Measurements from ENCODE around the gene DGKZ. TPM values are rescaled to one million over a fixed set of nuclear protein-coding genes. Genes with fewer than 3 reads are reported as not detected.
A peak's percentile ranks its signal among the peaks of the same experiment; 100 is the strongest.

DGKZ gene
- total RNA-seq, 1 donor from 2014 or later = 32.1 TPM

DNA sequence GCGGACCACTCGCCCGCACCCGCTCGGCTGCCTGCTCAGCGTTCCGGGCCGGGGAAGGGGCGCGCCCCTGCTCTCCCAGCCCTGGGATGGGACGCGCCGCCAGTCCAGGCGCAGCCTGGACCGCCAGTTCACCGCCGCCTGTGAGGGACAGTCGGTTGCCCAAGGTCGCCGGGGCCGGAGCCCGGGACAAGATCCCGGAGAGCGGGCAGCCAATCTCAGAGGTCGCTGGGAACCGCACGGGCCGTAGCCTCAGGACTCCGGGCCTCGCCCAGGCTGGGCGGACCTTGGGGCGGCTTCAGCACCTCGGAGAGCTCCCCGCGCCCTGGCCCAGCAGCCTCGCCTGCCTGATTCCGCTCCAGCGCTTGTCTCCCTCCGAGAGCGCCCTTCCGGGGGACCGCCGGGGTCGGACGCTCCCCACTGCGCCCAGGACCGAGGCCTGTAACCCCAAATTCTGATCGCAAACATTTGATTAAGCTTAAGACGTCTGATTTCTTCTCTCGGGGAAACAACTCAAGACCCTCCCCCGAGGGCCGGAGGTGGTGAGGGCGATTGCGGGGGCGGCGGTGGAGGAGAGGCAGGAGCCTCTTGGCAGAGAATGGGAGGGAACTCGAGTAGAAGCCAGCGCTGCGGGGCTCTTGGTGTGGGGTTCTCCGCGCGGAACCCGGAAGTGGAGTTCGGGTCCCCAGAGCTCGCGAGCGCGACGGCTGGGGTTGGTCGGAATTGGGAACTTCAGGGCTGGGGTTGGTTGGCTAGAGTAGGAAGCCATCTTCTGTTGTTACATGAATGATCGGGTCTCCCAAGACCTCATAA, 45.4 kb downstream of the DGKZ start:
- peak; percentile 32 for DNase-seq (ENCODE audit: low read depth)

DNA sequence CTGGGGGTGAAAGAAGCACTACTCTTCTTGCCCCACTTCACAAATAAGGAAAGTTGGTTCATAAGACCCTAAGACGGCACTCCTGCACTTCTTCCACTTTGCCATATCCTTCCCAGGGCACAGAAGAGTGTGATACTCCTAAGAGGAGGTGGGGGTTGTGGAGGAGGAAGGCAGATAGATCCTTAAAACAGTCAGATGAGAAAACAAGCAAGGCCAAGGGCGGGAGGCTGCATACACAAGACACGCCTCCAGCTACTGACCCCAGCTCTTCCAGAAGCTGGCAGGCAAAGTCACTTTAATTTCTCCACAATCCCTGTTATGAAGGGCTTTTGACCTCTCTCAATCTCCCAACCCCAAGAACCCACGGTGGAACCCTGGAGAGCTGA, 46.0 kb downstream of the DGKZ start:
- DNase-seq (ENCODE audit: low read depth) = no peak

DNA sequence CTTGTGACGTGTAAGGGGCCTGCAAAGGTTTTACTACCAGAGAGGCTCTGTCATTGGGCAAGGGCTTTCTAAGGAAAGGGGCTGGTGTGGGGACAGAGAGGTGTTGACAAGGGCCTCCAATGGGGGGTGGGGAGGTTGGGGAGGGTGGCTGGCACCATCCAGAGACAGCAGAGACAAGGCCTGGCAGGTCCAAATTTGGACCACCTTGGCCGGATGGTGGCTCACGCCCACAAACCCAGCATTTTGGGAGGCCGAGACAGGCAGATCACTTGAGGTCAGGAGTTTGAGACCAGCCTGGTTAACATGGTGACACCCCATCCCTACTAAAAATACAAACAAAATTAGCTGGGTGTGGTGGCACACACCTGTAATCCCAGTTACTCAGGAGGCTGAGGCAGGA, 46.5 kb downstream of the DGKZ start:
- DNase-seq (ENCODE audit: low read depth) = no peak

DNA sequence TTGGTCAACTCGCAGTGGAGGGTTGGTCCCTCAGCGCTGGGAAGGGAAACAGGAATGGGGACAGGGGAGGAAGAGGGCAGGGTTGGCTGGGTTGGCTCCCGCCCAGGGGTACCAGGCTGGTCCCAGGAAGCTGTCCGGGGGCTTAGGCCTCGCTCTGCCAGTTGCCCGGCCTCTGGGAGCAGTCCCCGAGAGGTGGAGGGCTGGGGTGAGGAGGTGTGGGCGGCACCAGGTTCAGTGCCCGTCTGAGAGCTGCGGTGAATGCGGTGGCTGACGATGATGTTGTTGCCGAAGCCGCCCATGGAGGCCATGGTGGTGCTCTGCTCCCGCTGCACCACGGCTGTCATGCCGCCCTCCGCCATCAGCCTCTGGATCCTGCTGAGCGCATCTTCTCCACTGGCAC, 50.3 kb downstream of the DGKZ start:
- no peak for DNase-seq (ENCODE audit: low read depth)

DNA sequence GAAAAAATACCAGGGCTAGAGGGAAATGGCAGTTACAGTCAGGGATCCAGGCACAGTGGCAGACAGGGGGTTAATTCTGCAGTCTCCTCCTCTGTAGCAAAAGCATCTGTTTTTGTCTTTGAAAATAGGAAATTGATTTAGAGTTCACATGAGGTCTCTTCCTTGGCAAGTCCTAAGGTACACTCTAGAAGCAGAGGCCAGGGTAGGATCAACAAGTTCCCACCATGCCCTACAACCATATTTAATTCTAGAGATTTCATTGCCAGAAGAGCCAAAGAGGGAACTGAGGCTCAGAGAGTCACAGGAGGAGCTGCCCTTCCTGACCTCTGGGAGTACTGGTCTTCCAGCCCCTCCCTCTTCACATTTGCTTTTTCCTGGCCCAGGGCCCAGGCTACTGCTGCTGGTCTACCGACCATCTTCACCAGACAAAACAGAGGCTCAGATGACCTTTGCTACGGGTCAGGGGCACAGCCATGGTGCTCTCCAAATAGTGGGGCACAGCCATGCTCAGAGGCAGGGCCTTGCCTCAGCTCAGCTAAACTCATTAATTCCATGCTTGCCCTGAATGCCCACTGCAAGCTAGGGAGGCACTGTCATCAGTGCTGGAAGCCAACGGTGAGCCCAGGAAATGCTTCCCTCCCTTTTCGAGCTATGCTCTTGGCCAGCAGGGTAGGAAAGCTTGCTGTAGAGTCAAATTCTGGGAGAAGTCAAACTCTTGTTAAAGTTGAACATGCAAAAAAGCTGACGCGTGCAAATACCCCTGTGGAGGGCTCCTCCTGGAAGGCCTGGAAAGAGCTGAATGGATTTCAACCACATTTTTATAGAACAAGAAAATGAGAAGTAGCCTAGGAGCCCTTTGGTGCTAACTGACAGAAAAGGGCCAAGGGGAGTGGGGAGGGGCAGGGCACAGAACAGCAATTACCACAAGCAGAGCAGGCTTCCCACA, 56.0 kb downstream of the DGKZ start:
- no peak for DNase-seq (ENCODE audit: low read depth)

DNA sequence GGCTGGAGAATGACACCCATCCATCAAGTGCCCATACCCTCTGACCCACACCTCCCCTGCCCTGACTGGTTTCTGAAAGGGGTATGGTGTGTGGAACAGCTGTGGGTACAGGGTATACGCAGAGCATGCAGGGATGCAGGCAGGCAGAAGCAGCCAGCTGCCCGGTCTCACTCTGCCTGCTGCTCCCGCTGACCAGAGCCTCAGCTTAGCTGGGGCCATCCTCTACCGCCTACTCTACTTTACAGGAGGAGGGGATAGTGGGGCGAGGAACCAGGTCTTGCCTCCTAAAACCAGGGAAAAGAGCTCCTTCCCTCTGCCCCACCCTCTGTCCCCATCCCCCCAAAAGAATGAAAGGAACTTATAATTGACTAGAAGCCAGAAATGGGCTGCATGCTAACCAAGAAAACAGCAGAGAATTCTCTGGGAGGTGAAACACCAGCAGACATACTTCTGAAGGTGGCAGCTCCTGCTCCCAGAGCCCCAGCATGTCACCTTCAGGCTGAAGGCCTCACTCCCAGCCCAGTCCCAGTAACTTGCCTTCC, 57.3 kb downstream of the DGKZ start:
- DNase-seq (ENCODE audit: low read depth) = no peak

DNA sequence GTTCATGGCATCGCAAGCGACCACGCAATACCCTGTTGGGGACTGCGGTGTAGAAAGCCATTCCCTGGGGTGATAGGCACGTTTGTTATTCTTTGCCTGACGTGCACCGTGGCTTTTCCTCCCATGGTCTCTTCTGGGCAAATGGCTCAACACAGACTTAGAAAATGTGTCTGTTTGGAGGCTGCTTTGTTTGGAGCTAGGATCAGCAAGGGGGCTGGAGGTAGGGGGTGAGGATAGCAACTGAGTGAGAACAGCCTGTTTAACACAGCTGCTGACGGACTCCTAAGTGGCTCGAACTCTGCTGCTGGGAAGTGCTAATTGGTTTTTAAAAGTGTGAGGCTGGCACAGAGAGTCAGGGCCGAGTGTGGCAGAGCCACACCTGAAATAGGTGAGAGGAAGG, 60.4 kb downstream of the DGKZ start:
- no peak for DNase-seq (ENCODE audit: low read depth)

DNA sequence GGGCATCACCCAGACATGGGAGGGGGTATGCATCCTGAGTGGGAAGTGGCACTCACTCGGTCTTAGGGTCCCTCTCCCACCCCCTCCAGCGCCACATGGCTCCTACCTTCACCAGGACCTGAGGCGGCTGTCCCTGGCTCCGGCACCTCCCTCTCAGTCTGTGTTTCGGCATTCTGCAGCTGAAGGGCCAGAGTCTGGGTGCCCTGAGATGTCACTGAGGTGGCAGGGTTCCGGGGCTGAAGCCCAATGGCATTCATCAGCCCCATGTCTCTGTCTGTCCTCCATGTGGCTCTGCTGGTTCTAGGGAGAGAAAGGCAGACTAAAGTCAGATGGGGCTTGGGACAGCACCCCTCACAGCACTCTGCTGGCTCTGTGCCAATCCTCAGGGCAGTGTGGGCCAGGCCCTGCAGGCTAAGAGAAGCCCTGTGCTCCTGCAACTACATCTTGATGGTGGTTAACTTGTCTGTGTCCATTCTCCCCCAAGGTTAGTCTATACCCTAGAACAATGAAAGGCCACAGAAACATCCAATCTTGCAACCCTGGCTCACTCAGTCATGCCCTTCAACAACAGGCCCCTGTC, 61.2 kb downstream of the DGKZ start:
- DNase-seq (ENCODE audit: low read depth) = no peak

DNA sequence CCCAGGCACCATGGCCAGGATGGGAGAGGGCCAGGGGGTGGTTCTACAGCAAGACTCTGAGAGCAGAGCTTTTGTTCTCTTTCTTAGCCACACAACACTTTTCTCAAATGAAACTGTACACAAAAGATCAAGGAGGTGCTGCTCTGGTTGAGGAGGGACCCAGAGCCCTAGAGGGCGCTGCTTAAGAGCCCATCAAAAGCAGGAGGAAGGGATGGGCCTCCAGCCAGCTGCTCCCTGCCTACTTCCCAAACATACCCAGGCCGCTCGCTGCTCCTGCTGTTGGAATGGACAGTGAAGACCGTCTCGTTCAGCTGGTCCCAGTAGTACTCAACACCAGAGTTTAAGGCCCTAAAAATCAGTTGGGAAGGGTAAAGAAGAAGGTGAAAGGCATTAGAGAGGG, 62.8 kb downstream of the DGKZ start:
- no peak for DNase-seq (ENCODE audit: low read depth)

DNA sequence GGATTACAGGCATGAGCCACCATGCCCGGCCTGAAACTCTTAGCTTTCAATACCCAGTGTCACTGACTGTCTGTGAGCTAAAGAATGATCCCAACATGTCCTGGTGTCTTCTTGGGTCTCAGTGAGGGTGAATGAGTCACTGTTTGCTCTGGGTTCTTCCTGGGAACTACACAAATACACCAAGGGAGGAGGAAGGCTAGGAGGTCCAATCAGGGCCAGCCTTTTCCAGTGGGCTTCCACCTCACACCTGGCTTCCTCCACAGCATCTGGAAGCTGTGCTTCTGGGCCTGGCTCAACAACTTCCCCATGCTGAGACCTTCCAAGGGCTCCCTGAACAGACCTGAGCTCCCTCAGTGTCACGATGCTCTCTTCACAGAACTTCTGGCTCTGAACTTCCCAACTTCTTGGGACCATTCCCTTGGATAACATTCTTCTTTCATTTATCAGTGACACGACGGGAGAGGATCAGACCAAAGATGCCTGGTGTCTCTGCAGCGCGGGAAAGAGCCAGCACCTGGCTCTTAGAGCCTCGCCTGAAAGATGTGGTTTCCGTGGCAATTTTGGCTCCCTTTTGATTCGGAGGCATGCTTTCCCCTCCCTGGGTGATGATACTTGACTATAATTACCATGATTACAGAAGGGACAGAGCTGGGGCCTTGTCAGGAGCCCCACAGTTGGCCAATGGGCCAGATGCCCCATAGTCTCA, 66.7 kb downstream of the DGKZ start:
- DNase-seq (ENCODE audit: low read depth) = no peak

DNA sequence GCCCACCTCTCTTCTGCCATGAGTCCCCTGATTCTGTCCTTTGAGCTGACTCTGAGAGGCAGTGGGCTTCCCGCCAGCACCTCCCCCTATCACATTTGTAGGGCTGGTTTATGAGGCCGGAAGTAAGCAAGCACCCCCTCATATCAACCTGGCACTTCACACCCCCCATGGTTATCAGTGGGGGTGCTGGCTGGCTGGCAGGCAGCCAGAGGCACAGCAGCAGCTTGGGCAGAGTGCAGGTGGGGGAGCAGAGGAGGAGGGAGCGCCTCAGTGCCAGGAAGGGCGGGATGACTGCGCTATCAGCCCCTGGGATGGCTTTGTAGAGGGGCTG, 67.2 kb downstream of the DGKZ start:
- DNase-seq (ENCODE audit: low read depth) = no peak

DNA sequence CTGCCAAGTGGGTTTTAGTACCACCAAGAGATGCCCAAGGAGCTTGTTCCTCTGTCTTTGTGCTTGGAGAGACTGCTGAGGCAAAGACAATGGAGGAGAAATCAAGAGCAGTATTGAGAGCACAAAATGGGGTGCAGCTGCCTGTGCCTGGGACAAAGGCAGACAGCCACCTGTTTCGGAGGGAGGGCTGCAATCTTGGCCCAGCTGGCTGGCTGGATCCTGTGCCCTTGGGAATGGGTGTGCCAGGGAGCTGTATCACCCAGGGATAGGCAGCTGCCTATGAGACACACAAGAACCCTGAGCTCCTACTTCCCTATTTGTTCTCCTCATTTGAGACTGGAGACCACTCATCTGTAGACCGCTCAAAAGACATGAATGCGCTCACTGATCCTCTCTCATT, 67.6 kb downstream of the DGKZ start:
- DNase-seq (ENCODE audit: low read depth) = no peak

DNA sequence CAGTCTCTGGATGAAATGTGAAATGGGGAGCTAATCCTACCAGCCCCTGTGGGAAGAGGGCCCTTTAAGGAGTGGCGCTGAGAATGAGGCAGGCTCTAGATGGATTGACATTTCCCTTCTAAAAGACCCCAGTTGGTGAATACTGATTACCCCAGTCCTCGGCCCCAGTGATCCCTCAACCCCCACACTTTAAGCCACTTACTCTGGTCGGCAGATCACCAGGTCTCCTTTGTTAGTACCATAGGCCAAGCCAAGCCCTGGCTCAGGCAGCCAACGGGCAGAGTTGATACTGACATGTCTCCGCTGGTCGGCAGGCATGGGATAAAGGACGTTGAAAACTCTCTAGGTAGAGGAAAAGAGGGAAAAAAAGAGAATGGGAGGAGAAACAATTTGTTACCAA, 70.4 kb downstream of the DGKZ start:
- no peak for DNase-seq (ENCODE audit: low read depth)

DNA sequence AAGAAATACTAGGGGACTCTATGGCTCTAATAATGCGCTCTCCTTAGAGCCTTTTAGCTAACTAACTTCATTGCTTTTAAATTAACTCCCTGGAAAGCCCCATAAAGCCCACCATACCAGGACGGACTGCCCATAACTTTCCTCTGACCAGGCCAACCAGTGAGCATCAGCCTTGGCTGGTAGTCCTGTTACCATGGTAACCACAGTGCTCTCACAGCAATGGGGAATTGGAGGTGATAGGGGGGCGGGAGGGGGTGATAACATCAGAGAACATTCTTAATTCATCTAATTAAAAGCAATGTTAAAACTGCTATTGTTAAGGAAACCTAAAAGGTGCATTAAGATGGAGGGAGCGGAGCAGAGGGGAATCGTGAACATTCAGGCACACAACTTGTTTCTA, 71.5 kb downstream of the DGKZ start:
- no peak for DNase-seq (ENCODE audit: low read depth)

DNA sequence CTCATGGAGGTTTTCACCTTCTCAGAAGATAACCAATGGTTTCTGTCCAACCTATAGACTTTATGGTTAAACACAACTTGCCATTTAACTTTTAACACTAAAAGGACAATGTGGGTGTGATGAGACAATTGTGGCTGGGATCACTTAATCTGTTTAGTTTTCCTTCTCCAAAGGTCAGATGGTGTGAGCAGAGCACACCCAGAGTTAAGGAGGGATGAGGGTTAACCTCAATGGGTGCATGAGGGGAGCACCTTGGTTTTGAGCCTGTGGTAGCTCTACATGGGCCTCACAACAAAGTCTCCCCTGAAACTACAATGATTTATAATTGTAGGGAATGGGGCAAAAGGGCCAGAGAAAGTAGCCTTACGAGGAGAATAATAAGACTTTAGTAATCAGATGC, 73.2 kb downstream of the DGKZ start:
- DNase-seq (ENCODE audit: low read depth) = no peak

DNA sequence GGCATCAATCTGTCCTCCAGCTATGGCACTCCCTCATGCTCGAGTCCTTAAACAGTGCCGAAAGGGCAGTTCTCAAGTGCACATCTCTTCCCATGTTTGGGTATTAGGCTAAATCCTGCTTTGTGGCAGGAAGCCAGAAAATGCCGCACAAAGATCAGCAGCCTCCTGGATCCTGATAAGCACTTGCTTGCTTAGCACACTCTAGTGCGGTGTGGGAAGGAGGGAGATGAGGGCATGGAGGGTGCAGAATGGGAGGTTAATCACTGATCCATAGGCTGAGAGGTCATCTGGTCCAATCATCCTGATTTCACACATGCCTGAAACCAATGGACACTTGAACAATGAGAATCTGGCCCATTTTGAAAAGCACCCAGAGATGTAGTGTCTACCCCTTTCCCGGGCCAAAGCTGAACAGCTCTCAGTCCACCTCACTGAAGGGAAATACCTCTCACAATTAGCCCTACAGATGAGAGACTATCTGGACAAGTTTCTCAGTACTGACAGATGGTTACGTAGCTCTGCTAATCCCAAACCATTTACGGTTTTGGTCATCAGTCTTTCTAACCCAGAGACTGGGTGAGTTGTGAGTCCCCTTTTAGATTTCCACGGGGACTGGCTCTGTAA, 74.1 kb downstream of the DGKZ start:
- DNase-seq (ENCODE audit: low read depth) = no peak

DNA sequence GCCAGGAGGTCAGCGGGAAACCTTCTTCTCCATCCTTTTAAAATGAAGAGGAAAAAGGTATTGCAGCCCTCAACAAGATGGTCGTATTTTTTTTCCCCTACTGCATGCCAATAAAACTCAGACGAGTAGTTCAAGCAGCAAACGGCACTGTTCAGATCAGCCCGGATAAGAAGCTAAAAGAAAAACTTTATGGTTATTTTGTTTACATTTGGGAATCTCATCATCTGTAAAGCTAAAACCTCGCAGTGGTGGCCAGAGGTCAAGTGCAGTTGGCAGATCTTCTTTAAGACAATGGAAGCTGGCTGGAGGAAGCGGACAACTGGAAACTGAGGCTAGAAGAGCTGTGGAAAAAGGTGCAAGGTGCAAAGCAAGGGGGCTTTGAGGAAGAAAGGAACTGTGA, 75.3 kb downstream of the DGKZ start:
- DNase-seq (ENCODE audit: low read depth) = no peak

DNA sequence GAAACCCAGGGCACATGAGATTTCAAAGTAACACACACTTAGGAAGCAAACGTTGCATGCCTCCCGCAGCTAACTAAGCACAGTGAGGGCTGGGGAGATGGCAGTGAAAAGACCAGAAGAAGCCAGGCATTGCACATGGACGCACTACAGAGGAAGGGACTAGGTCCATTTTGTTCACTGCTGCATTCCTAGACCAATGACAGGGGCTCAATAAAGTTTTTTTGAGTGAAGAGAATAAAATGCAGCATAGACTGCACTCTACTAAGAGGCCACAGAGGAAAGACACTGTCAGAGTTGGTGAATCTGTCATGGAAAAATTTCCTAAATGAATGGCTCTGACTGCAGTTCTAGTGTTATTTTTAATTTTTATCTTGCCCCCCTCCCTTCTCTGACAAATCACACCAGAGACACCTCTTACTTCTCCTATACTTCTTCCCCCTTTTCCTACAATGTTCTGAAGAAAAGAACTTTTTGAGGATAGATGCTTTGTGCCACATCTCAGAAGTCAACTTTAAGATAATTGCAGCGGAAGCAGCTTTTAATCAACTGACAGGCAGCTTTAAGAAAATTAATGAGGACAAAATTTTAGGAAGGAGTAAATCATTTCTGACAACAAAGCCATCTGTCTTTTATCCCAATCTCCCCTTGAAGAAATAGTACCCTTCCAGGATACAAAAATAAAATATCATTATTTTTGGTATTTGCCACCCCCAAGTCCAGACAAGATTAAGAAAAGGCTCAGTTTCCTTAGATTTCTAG, 79.1 kb downstream of the DGKZ start:
- no peak for DNase-seq (ENCODE audit: low read depth)

DNA sequence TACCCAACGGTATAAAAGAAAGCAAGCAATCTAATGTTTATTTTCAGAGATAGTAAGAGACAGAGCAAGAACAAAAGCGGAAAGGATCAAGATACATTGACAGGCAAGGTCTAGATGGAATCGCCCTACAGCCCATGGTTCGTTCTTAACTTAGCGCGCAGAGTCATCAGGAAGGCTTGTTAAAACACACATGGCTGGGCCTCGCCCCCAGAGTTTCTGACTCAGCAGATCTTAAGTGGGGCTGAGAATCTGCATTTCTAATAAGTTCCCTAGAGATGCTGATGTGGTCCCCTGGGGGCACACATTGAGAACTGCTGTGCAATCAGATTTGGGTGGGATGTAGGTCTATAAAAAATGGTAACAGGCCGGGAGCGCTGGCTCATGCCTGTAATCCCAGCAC, 80.1 kb downstream of the DGKZ start:
- no peak for DNase-seq (ENCODE audit: low read depth)

DNA sequence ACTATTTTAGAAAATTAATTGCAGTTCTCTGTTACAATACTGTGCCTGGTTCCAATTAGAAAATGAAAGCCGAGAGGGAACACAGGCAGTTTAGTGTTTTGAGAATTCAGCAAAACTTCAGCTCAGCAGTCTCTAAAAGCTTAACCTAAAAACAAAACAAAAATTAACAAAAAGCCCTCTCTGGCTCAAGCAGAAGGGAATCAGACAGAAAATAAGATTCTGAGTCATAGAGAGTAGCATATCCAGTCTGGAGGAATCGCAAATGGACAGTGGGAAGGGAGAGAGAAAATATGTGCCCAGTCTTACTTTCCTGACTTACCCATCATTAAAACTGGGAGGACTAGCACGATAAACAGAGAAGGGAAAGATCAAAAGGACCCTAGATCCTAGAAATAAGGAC, 82.5 kb downstream of the DGKZ start:
- DNase-seq (ENCODE audit: low read depth) = no peak

Measured in renal cortical epithelial cell (primary cell).